Activated naive CD8-positive, alpha-beta T cell (primary cell): ENCODE results near the gene LHX6.

ENCODE experiments used
- H3K27ac Mint-ChIP-seq: one replicate; pipeline ENCODE4 v1.8.0; 2021; ENCODE audit warnings: mixed read lengths
- H3K27me3 Mint-ChIP-seq: one replicate; pipeline ENCODE4 v1.8.0; 2021; ENCODE audit warnings: mixed read lengths
- H3K36me3 Mint-ChIP-seq: one replicate; pipeline ENCODE4 v1.8.0; 2021; ENCODE audit warnings: mixed read lengths
- H3K4me1 Mint-ChIP-seq: one replicate; pipeline ENCODE4 v1.8.0; 2021; ENCODE audit warnings: low read depth, mixed read lengths
- H3K4me3 Mint-ChIP-seq: one replicate; pipeline ENCODE4 v1.8.0; 2021; ENCODE audit warnings: mild to moderate bottlenecking, mixed read lengths
- H3K9me3 Mint-ChIP-seq: one replicate; pipeline ENCODE4 v1.8.0; 2021; ENCODE audit warnings: low read depth, mixed read lengths

LHX6 gene

DNA sequence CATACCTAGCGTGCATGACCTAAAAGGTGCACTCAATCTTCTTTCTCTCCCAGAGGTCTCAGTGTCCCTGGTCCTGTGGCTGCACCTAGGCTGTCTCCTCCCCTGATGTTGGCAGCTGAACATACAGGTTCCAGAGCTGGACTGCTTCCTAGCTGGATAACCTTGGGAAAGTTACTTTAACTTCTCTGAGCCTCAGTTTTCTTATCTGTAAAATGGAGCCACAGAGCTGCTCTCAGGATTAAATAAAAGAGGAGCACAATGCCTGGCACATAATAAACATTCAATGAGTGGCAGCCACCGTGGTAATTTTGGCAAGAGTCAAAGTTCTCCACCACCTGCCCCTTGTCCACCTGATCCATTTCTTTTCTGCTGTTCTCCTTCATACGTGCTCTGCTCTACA is 55.1 kb downstream of the LHX6 start:
- no peak overlapping the region for H3K27ac Mint-ChIP-seq
- no peaks in the 10 kb centered on the region for H3K9me3 Mint-ChIP-seq
- no peaks in the 10 kb centered on the region for H3K4me1 Mint-ChIP-seq
- peaks cover 23% of the 10 kb centered on the region for H3K27me3 Mint-ChIP-seq
- no peaks in the 10 kb centered on the region for H3K36me3 Mint-ChIP-seq
- no peak overlapping the region for H3K4me3 Mint-ChIP-seq

DNA sequence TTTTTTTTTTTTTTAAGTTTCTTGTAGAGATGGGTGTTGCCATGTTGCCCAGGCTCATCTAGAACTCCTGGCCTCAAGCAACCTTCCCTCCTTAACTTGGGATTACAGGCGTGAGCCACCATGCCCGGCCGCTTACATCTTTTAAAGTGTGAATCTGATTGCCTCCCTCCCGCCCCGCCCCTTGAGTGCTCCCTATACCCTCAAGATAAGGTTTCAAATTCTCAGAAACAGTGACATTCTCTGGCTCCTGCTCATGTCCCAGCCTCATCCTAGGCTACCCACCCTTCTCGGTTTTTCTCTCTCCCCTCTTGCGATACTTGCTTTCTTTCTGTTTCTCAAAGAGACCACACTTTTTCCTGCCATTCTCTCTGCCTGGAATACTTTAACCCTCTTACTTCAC is 56.6 kb downstream of the LHX6 start:
- no peak overlapping the region for H3K4me3 Mint-ChIP-seq
- no peaks in the 10 kb centered on the region for H3K4me1 Mint-ChIP-seq
- peaks cover 30% of the 10 kb centered on the region for H3K27me3 Mint-ChIP-seq
- no peak overlapping the region for H3K27ac Mint-ChIP-seq
- H3K36me3 Mint-ChIP-seq = no peaks in the 10 kb centered on the region
- no peaks in the 10 kb centered on the region for H3K9me3 Mint-ChIP-seq

DNA sequence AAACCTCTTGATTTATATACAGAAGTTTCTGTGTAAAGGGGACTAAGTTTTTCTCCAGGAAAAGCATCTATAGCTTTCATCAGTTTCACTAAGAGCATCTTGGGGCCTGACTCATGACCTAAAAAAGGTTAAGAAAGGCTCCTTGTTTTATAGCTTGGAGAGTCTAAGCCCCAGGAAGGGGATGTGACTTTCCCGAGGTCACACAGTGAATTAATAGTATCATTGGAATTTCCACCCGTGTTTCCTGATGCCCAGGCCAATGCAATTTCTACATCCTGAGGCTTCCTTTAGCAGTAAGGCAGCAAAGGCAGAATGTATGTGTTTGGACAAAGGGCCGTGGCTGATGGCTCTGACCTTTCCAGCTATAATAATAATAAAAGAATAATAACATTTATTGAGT is 60.4 kb downstream of the LHX6 start:
- Mint-ChIP-seq H3K27ac (no peak overlapping the region), H3K4me3 (no peak overlapping the region), H3K4me1 (no peaks in the 10 kb centered on the region), H3K27me3 (peaks cover 23% of the 10 kb centered on the region), H3K36me3 (no peaks in the 10 kb centered on the region), H3K9me3 (no peaks in the 10 kb centered on the region)

GRCh38 chr9:122164286-122164685 is 64.5 kb downstream of the LHX6 start:
- Mint-ChIP-seq H3K4me1 (peaks cover 10% of the 10 kb centered on the region), H3K36me3 (peaks cover 4% of the 10 kb centered on the region), H3K9me3 (peaks cover 6% of the 10 kb centered on the region), H3K4me3 (no peak overlapping the region), H3K27me3 (peaks cover 15% of the 10 kb centered on the region), H3K27ac (no peak overlapping the region)

DNA sequence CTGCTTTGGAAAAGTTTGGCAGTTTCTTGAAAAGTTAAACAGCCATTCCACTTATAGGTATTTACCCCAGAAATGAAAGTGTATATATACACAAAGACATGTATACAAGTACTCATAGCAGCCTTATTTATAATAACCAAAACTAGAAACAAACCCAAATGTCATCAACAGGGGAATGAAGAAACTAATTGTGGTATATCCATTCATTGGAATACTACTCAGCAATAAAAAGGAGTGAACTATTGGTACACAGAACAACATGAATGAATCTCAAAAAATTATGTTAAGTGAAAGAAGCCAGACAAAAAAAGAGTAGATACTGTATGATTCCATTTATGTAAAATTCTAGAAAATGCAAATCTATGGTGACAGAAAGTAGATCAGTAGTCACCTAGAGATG is 66.3 kb downstream of the LHX6 start:
- Mint-ChIP-seq H3K4me3 (no peak overlapping the region), H3K27me3 (peaks cover 8% of the 10 kb centered on the region), H3K4me1 (peaks cover 25% of the 10 kb centered on the region), H3K27ac (no peak overlapping the region), H3K36me3 (peaks cover 4% of the 10 kb centered on the region), H3K9me3 (peaks cover 6% of the 10 kb centered on the region)

DNA sequence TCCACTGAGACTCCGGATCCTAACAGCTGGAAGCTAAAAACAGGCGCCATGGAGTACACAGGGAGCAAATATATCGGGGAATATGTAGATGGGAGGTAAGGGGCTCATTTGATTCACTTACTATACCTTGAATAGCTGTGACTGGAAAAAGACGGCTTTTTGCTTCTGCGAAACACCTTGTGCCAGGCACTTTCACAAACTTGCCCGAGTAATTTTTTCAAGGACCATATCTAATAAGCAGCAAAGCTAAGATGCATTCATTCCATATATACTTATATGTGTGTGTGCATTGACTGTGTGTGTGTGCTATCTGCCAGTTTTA is 68.9 kb downstream of the LHX6 start:
- peaks cover 41% of the 10 kb centered on the region for H3K4me1 Mint-ChIP-seq
- H3K4me3 Mint-ChIP-seq = peak overlapping the region; percentile 96

GRCh38 chr9:122159026-122159924 is 69.5 kb downstream of the LHX6 start, which contains the start of the genes MORN5 and NDUFA8:
Gene MORN5 (plus strand): TSS chr9:122159908. CDS start chr9:122159973, 65 bp downstream.
Gene NDUFA8 (minus strand): TSS chr9:122159779. CDS start chr9:122159677, 102 bp downstream.
- H3K9me3 Mint-ChIP-seq = peaks cover 6% of the 10 kb centered on the region
- peak within 1 kb of the TSS; percentile 96 for H3K4me3 Mint-ChIP-seq
- H3K4me1 Mint-ChIP-seq = peaks cover 44% of the 10 kb centered on the region
- peak within 1 kb of the TSS; percentile 93 for H3K27ac Mint-ChIP-seq
- H3K36me3 Mint-ChIP-seq = peaks cover 4% of the 10 kb centered on the region
- peaks cover 7% of the 10 kb centered on the region for H3K27me3 Mint-ChIP-seq

More for the DNA sequence above, 68.9 kb downstream of the LHX6 start:
- H3K27me3 Mint-ChIP-seq = peaks cover 7% of the 10 kb centered on the region
- peaks cover 6% of the 10 kb centered on the region for H3K9me3 Mint-ChIP-seq
- peaks cover 4% of the 10 kb centered on the region for H3K36me3 Mint-ChIP-seq
- H3K27ac Mint-ChIP-seq = peak overlapping the region; percentile 93

- Mint-ChIP-seq H3K4me1 (peaks cover 52% of the 10 kb centered on the region), H3K4me3 (peak overlapping the region; percentile 43)
These were observed 70.6 kb downstream of the LHX6 start for GRCh38 chr9:122158202-122158601.

GRCh38 chr9:122155796-122156195 is 73.0 kb downstream of the LHX6 start:
- Mint-ChIP-seq H3K27me3 (no peaks in the 10 kb centered on the region), H3K36me3 (peaks cover 3% of the 10 kb centered on the region), H3K4me1 (peaks cover 54% of the 10 kb centered on the region), H3K4me3 (no peak overlapping the region), H3K27ac (no peak overlapping the region), H3K9me3 (no peaks in the 10 kb centered on the region)

More at GRCh38 chr9:122158202-122158601, 70.6 kb downstream of the LHX6 start:
- H3K36me3 Mint-ChIP-seq = peaks cover 4% of the 10 kb centered on the region
- H3K27me3 Mint-ChIP-seq = peaks cover 5% of the 10 kb centered on the region
- no peak overlapping the region for H3K27ac Mint-ChIP-seq
- H3K9me3 Mint-ChIP-seq = peaks cover 6% of the 10 kb centered on the region
